Testis (tissue), 3 donors: Measurements from ENCODE around the gene EXOC4. TPM values are rescaled to one million over a fixed set of nuclear protein-coding genes. Genes with fewer than 3 reads are reported as not detected.

ENCODE experiments used
- DNase-seq: peaks from one replicate; pipeline ENCODE4 v3.0.0-alpha.2; 2019
- H3K27ac ChIP-seq, 2 donors: fragments of 200-600 bp; sonication (generic); one replicate each; pipeline ENCODE4 v1.5.1; 2019
- H3K27me3 ChIP-seq: fragments of 200-600 bp; sonication (generic); one replicate; pipeline ENCODE4 v1.5.1; 2019
- H3K36me3 ChIP-seq: fragments of 200-600 bp; sonication (generic); one replicate; pipeline ENCODE4 v1.5.1; 2017; ENCODE audit warnings: low read depth; ENCODE audit errors: missing control alignments
- H3K4me1 ChIP-seq: fragments of 200-600 bp; sonication (generic); one replicate; pipeline ENCODE4 v1.5.1; 2019
- H3K4me3 ChIP-seq, 2 donors: fragments of 200-600 bp; sonication (generic); one replicate each; pipeline ENCODE4 v1.5.1; 2017 to 2019
- H3K9me3 ChIP-seq: fragments of 200-600 bp; sonication (generic); one replicate; pipeline ENCODE4 v1.5.1; 2017
- POLR2A ChIP-seq: fragments of 450-650 bp; IDR thresholded peaks from one replicate; pipeline ENCODE4 v1.6.1; 2017; ENCODE audit warnings: antibody characterized with exemption, mild to moderate bottlenecking, moderate library complexity
- WGBS, 2 donors: methylation state at CpG; one replicate each; pipeline ENCODE4 v1.1.5; 2018; 5-methylcytosine and 5-hydroxymethylcytosine counted together
- intact Hi-C: fragments of 100-400 bp; cut with DNase I; formaldehyde crosslinking; loops from one replicate; pipeline ENCODE4 v1.15.1; 2023; ENCODE audit warnings: low total_unique reads
- polyA plus RNA-seq: library from polyadenylated mRNA; stranded (reverse); fragments of 350-450 nt; fragmentation: Illumina TruSeq; extraction: RNeasy Lipid Tissue Mini Kit (QIAGEN cat#74804); gene quantifications from one replicate; pipeline ENCODE4 v1.2.3, GENCODE V29; 2014; ENCODE audit warnings: low read depth, low replicate concordance; ENCODE audit not compliant: insufficient read depth
- total RNA-seq, 2 donors: library from RNA; depleted of rRNA; stranded (reverse); fragments of >200 nt; gene quantifications; one replicate each; pipeline ENCODE4 v1.2.3, GENCODE V29; 2016
- TF ChIP-seq, protein P1 (sequence below), 3 experiments: fragments of 450-650 bp in 2 of 3; fragments of 200-600 bp in 1 of 3; sonication (generic) in 1 of 3; IDR thresholded peaks; one replicate each; pipeline ENCODE4 v1.5.1; 2016 to 2019; ENCODE audit warnings: antibody characterized with exemption in 3 of 3, mild to moderate bottlenecking in 2 of 3, moderate library complexity in 1 of 3

Gene EXOC4
- total and polyA plus RNA-seq, 3 donors from 2014 or later: 47.4 to 169 (median 142) TPM

DNA sequence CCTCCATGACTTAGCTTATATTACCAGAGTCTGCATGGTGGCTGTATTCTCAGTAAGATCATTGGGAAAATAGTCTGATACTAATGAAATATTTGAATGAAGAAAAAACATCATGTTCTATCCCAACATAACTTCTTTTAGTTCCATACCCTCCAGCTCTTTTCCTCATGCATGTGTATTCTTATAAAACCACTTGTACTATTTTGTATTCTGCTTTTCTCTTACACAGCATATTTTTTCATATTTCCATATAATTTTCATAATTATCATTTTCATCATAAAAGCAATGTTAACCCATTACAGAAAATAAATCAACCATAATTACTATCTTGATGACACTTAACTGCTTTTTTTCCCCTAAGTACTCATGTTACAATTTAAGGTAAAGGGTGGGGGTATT lies 503.0 kb downstream of the EXOC4 start:
- Histone ChIP-seq H3K27ac (no peak overlapping the region), H3K36me3 (no peaks in the 10 kb centered on the region), H3K4me3 (no peak overlapping the region), H3K9me3 (no peaks in the 10 kb centered on the region), H3K4me1 (no peaks in the 10 kb centered on the region), H3K27me3 (no peaks in the 10 kb centered on the region)
- no peak for DNase-seq
- TF ChIP-seq POLR2A: no peak
- TF ChIP-seq, protein P1, sequence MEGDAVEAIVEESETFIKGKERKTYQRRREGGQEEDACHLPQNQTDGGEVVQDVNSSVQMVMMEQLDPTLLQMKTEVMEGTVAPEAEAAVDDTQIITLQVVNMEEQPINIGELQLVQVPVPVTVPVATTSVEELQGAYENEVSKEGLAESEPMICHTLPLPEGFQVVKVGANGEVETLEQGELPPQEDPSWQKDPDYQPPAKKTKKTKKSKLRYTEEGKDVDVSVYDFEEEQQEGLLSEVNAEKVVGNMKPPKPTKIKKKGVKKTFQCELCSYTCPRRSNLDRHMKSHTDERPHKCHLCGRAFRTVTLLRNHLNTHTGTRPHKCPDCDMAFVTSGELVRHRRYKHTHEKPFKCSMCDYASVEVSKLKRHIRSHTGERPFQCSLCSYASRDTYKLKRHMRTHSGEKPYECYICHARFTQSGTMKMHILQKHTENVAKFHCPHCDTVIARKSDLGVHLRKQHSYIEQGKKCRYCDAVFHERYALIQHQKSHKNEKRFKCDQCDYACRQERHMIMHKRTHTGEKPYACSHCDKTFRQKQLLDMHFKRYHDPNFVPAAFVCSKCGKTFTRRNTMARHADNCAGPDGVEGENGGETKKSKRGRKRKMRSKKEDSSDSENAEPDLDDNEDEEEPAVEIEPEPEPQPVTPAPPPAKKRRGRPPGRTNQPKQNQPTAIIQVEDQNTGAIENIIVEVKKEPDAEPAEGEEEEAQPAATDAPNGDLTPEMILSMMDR (IDR thresholded peaks at IDR 0.05): no peak
- intact Hi-C loops: no loop called here

DNA sequence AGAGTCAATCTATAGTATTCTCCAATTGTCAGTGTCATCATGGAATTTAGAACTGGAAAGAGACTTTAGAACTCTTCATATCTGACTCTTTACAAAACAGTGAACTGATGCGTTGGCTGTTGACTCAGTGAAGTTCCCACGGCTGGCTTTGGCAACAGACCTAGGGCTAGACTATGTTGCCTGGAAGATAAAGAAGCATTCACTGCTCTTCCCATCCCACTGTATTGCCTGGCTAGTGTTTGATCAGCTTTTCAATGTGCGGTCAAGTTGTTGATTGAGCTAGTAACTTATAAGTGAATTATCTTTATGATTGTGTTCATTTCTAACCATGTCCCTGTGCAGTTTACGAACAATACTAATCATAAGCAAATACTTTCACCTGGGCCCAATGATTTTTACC lies 508.6 kb downstream of the EXOC4 start:
- Histone ChIP-seq H3K9me3 (no peaks in the 10 kb centered on the region), H3K27me3 (no peaks in the 10 kb centered on the region), H3K27ac (no peak overlapping the region), H3K4me3 (no peak overlapping the region), H3K36me3 (no peaks in the 10 kb centered on the region), H3K4me1 (no peaks in the 10 kb centered on the region)
- no peak for TF ChIP-seq POLR2A
- TF ChIP-seq, protein P1 (IDR thresholded peaks at IDR 0.05): no peak
- 93% methylated on average over 4 of the region's 4 CpGs for whole genome bisulfite sequencing, 2 donors
- intact Hi-C loops: no loop called here
- DNase-seq: no peak

DNA sequence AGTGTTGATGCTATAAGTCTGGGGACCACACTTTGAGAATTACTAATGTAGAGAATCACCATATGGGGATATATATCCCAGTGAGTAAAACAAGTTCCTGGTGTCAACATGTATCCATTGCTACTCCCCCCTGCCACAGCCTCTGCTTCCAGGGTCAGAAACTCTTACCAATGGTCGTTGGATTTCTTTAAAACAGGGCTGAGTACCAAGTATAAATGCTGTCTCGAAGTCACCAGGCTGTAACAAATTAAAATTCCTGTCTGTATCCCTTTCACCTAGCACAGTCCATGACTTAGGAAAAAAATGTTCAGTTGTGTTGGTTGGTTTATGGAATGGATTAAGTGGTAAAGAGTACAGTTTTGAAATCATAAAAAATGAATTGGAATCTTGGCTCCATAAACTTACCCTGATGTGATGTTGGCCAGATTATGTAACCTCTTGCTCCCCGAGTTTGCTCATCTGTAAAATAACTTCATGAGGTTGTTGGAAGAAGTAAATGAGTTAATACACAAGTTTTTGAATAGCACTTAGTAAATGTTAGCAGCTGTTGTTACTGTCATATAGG lies 510.3 kb downstream of the EXOC4 start:
- DNase-seq: no peak
- H3K36me3 ChIP-seq: no peaks in the 10 kb centered on the region
- H3K9me3 ChIP-seq: no peaks in the 10 kb centered on the region
- TF ChIP-seq, protein P1 (IDR thresholded peaks at IDR 0.05): no peak
- TF ChIP-seq POLR2A: no peak
- H3K27ac ChIP-seq: no peak overlapping the region
- intact Hi-C loops: no loop called here
- no peaks in the 10 kb centered on the region for H3K27me3 ChIP-seq
- no peaks in the 10 kb centered on the region for H3K4me1 ChIP-seq
- no peak overlapping the region for H3K4me3 ChIP-seq
- WGBS, 2 donors: 47 to 59% methylated on average over 3 of the region's 3 CpGs

DNA sequence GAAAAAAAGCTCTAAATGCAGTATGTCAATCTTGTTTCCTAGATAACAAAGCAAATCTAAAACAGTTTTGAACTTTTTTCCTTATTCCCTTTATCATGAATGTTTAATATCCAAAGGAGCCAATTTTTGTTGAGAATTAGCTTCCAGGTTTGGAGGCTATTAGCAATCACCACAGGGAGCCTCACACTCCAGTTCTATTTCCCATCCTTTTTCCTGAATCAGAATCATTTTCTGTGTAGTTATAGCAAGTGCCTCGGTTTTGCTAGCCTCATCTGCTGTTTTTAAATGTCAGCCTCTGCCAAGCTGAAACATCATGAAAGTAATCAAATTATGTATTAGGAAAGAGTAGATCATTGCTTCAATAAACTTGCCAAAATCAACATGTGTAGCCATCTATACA lies 516.8 kb downstream of the EXOC4 start:
- Histone ChIP-seq H3K9me3 (no peaks in the 10 kb centered on the region), H3K4me1 (no peaks in the 10 kb centered on the region), H3K4me3 (no peak overlapping the region), H3K36me3 (no peaks in the 10 kb centered on the region), H3K27me3 (no peaks in the 10 kb centered on the region), H3K27ac (no peak overlapping the region)
- no peak for TF ChIP-seq POLR2A
- TF ChIP-seq, protein P1 (IDR thresholded peaks at IDR 0.05): no peak
- intact Hi-C loops: no loop called here
- DNase-seq: no peak
- 76 to 86% methylated on average over 1 of the region's 1 CpG for WGBS, 2 donors

DNA sequence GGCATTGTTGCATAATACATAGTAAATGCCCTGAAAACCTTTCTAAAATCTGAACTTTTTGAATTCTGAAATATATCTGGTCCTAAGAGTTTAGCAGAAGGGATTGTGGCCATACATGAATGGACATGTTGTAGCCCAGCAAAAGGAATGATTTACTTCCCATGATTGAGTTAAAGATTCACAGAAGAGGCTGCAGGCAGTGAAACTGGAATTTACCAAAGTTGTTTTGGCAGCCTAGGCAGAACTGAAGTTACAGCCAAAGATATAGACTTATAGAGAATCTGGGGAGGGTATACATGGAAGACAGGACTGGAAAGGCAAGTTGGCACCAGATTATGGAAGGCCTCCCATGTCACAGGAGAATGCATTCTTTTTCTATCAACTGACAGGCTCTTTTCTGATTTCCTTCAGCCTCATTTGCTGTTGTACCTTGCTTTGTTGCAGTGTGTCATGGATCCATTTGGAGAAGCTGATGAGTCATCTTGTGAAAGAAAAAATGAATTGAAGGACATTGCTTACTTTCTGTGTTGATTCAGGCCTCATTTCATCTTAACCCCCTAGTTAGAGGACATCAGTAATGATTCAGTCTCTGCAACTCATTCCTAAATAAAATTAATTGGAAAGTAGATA lies 518.1 kb downstream of the EXOC4 start:
- Histone ChIP-seq H3K4me3 (no peak overlapping the region), H3K4me1 (no peaks in the 10 kb centered on the region), H3K9me3 (no peaks in the 10 kb centered on the region), H3K36me3 (no peaks in the 10 kb centered on the region), H3K27ac (no peak overlapping the region), H3K27me3 (no peaks in the 10 kb centered on the region)
- DNase-seq: no peak
- no peak for TF ChIP-seq POLR2A
- intact Hi-C loops: no loop called here
